ENCODE measurements around the gene RAI1.

GRCh38 chr17:17710728-17711541, 29.7 kb downstream of the RAI1 start:
- no peak; the same call in 1 of the 2 replicates for TF ChIP-seq CREB1 (IDR thresholded peaks at IDR 0.05)
- TF ChIP-seq SUZ12 (IDR thresholded peaks at IDR 0.05; ENCODE audit: low read length), result 0 out of 2 replicates have a peak, but pooled peaks have one; percentile 25

All from H1 (cell line).